Gastroesophageal sphincter (tissue), 4 donors: ENCODE data around the gene GIMAP8. TPM values are rescaled to one million over a fixed set of nuclear protein-coding genes. Genes with fewer than 3 reads are reported as not detected.
A peak's percentile ranks its signal among the peaks of the same experiment; 100 is the strongest.

Experiments used
- ATAC-seq: fragments of 150-250 bp; one replicate; pipeline ENCODE4 v1.9.1; 2016; ENCODE audit warnings: mild to moderate bottlenecking, moderate library complexity
- H3K27ac ChIP-seq, 4 donors: fragments of 200-600 bp; sonication (generic) in 3 of 4; 1 replicate in 3 of 4; 2 replicates in 1 of 4; pipeline ENCODE4 v1.5.1; 2016 to 2019
- H3K27me3 ChIP-seq: fragments of 200-600 bp; sonication (generic); one replicate; pipeline ENCODE4 v1.5.1; 2019
- H3K36me3 ChIP-seq, 2 donors: fragments of 200-600 bp; sonication (generic); one replicate each; pipeline ENCODE4 v1.5.1; 2019; ENCODE audit warnings: control low read depth in 1 of 2
- H3K4me1 ChIP-seq, 3 donors: fragments of 200-600 bp; sonication (generic); 1 replicate in 2 of 3; 2 replicates in 1 of 3; pipeline ENCODE4 v1.5.1; 2016 to 2019; ENCODE audit warnings: control low read depth in 2 of 3
- H3K4me3 ChIP-seq, 2 donors: fragments of 200-600 bp; sonication (generic); one replicate each; pipeline ENCODE4 v1.5.1; 2019; ENCODE audit warnings: mild to moderate bottlenecking in 1 of 2, moderate library complexity in 1 of 2
- H3K9me3 ChIP-seq, 3 donors: fragments of 200-600 bp; sonication (generic); one replicate each; pipeline ENCODE4 v1.5.1; 2017 to 2019; ENCODE audit warnings: control low read depth in 2 of 3
- EP300 ChIP-seq: sonication (generic); formaldehyde crosslinking; IDR thresholded peaks from one replicate; pipeline ENCODE4 v1.6.1; 2017; ENCODE audit warnings: antibody characterized with exemption, mild to moderate bottlenecking
- POLR2A ChIP-seq, 2 donors: fragments of 450-650 bp; IDR thresholded peaks; one replicate each; pipeline ENCODE4 v1.6.1; 2017; ENCODE audit warnings: antibody characterized with exemption in 2 of 2, mild to moderate bottlenecking in 2 of 2, moderate library complexity in 1 of 2
- POLR2AphosphoS5 ChIP-seq: sonication (generic); formaldehyde crosslinking; IDR thresholded peaks from one replicate; pipeline ENCODE4 v1.6.1; 2017; ENCODE audit warnings: antibody characterized with exemption
- WGBS, 2 donors: methylation state at CpG; one replicate each; pipeline ENCODE4 v1.1.5; 2018; ENCODE audit warnings: low coverage in 1 of 2; 5-methylcytosine and 5-hydroxymethylcytosine counted together
- total RNA-seq, 4 donors: library from RNA; depleted of rRNA; stranded (reverse); fragments of >200 nt; gene quantifications; one replicate each; pipeline ENCODE4 v1.1.0, GENCODE V29; 2016
- TF ChIP-seq, protein P1 (sequence below), 4 experiments: fragments of 200-600 bp in 2 of 4; fragments of 450-650 bp in 2 of 4; sonication (generic) in 1 of 4; IDR thresholded peaks; one replicate each; pipeline ENCODE4 v1.5.1; 2017 to 2019; ENCODE audit warnings: antibody characterized with exemption in 4 of 4, mild to moderate bottlenecking in 2 of 4, moderate library complexity in 2 of 4

GIMAP8 gene
- total RNA-seq, 4 donors from 2014 or later: 6.1 to 19.1 (median 12.5) TPM

DNA sequence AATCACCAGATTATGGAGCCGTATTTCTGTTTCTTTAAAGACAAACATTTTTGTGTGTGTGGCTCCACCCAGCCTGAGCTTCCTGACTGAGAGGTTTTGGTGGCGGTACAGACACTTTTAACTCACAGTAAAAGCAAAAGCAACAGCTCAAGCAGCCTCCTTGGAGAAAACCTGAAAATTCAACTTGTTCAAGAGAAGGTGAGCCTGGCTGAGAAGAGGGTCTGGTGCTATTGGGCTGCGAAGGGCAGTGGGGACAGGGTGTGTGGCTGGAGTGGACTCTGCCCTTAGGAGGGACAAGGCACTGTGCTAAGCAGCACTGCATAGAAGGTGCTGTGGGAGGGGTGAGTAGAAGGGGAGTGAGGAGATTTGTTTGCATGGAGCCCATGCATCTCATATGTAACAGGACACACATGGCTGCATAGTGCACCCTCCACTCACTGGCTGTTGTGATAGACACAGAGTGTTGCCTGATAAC lies 64.4 kb downstream of the GIMAP8 start, which contains the start of gene GIMAP7:
GIMAP7 (plus strand) TSS at position 125 of the 475 bp plus-strand sequence. CDS start 5,103 bp downstream, outside the sequence.
- no peak for ATAC-seq
- peak within 1 kb of the TSS; percentile 29 to 73 (median 61) for H3K27ac ChIP-seq

DNA sequence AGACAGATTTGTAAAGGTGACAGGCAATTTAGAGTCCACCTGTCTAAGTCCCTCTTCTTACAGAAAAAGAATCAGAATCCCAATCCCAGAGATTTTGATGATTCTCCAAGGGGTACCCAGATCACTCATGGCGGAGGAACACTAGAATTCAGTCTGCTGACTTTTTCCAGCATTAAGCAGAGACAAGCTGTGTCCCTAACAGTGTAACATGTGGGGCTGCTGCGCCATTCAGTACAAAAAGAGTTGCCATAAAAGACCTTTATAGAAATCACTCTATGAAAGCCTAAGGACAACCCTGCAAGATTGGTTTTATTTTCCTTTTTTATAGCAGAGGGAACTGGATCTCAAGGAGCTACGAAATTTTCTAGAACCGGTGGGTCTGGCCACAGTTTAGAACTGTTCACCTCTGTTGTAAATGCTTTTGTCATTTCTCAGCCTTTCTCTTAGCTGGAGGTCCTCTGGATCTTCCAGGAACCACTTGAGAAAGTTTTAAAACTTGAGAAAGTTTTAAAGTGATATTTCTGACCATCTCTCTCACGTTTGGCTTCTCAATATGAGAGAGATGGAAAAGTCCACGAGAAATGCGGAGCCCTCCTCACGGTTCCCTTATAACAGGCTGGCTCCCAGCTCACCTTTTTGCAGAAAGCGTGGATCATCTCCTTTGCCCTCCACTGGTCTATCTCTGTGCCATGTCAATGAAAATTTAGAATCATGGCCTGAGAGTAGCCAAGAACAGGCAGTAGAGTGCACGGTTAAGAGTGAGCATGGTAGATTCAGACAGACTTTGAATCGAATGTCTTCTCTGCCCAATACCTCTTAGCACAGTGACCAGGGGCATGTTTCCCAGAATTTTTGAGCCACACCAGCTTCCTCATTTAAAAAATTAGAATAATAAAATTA lies 65.1 kb downstream of the GIMAP8 start:
- Histone ChIP-seq H3K27ac (peak overlapping the region; percentile 29 to 73 (median 61)), H3K9me3 (peaks cover 0 to under 1% (median 0%) of the 10 kb centered on the region in 3 donors), H3K4me3 (peak overlapping the region; percentile 39 to 49), H3K27me3 (no peaks in the 10 kb centered on the region), H3K4me1 (no peaks in the 10 kb centered on the region), H3K36me3 (peaks cover 0 to 4% of the 10 kb centered on the region in 2 donors)
- no peak for ATAC-seq
- 49 to 66% methylated on average over 9 to 11 of the region's 11 CpGs for WGBS, 2 donors
- TF ChIP-seq POLR2A (IDR thresholded peaks at IDR 0.05): no peak
- no peak for TF ChIP-seq EP300
- TF ChIP-seq, protein P1, sequence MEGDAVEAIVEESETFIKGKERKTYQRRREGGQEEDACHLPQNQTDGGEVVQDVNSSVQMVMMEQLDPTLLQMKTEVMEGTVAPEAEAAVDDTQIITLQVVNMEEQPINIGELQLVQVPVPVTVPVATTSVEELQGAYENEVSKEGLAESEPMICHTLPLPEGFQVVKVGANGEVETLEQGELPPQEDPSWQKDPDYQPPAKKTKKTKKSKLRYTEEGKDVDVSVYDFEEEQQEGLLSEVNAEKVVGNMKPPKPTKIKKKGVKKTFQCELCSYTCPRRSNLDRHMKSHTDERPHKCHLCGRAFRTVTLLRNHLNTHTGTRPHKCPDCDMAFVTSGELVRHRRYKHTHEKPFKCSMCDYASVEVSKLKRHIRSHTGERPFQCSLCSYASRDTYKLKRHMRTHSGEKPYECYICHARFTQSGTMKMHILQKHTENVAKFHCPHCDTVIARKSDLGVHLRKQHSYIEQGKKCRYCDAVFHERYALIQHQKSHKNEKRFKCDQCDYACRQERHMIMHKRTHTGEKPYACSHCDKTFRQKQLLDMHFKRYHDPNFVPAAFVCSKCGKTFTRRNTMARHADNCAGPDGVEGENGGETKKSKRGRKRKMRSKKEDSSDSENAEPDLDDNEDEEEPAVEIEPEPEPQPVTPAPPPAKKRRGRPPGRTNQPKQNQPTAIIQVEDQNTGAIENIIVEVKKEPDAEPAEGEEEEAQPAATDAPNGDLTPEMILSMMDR (IDR thresholded peaks at IDR 0.05): no peak
- TF ChIP-seq POLR2AphosphoS5: no peak

More for the DNA sequence above, 64.4 kb downstream of the GIMAP8 start, which contains the start of gene GIMAP7:
- TF ChIP-seq POLR2A (IDR thresholded peaks at IDR 0.05) (peak in 1 of 2 donors; percentile 21), POLR2AphosphoS5 (no peak), EP300 (no peak)
- TF ChIP-seq, protein P1 (IDR thresholded peaks at IDR 0.05): no peak
- no peaks in the 10 kb centered on the region for H3K27me3 ChIP-seq
- peak within 1 kb of the TSS; percentile 39 to 49 for H3K4me3 ChIP-seq
- H3K9me3 ChIP-seq: peaks cover 0 to 6% (median 0%) of the 10 kb centered on the region in 3 donors
- 42 to 61% methylated on average over 2 to 3 of the region's 3 CpGs for WGBS, 2 donors
- no peaks in the 10 kb centered on the region for H3K4me1 ChIP-seq
- H3K36me3 ChIP-seq: no peaks in the 10 kb centered on the region

DNA sequence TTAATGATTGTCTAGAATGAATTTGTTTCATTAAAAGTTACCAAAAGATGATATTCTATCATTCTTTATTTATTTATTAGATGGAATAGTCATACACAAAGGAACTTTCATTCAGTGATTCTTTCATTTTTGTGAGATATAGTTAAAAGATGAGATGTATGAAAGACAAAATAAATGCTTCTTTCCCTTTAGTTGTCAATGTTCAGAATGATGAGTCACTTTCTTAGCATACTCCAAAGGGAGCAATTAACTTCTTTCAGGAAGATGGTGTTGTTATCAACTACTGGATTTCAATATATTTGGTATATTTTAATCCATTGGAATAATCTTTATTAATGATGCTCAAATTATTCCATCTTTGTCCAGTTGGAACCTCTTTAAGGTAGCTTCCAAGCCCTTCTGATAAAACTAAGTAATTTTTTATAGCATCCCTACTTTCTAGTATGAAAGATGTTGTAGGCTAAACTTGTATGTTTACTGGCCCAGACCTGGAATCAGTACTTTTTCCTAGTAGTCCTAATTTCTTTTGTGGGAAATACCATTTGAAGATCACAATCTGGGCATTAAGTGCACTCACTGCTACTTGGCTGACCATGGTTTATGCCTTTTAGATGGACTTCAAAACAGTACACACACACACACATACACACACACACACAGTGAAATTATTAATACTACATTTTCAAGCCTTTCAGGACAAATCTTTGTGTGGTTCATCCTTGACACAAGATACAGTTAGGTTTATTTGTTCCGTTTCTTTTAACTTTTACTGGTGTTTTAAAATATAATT lies 66.7 kb downstream of the GIMAP8 start:
- H3K4me3 ChIP-seq: peak overlapping the region; percentile 39 to 49
- no peak for ATAC-seq
- H3K27ac ChIP-seq: peak overlapping the region in 2 of 4 donors; percentile 50 to 73
- peaks cover 0 to 4% of the 10 kb centered on the region in 2 donors for H3K36me3 ChIP-seq
- TF ChIP-seq, protein P1 (IDR thresholded peaks at IDR 0.05): no peak
- no peak for TF ChIP-seq EP300
- TF ChIP-seq POLR2A (IDR thresholded peaks at IDR 0.05): no peak
- no peak for TF ChIP-seq POLR2AphosphoS5
- 57 to 58% methylated on average over 1 of the region's 1 CpG for WGBS, 2 donors
- no peaks in the 10 kb centered on the region for H3K27me3 ChIP-seq
- no peaks in the 10 kb centered on the region for H3K4me1 ChIP-seq
- H3K9me3 ChIP-seq: no peaks in the 10 kb centered on the region

DNA sequence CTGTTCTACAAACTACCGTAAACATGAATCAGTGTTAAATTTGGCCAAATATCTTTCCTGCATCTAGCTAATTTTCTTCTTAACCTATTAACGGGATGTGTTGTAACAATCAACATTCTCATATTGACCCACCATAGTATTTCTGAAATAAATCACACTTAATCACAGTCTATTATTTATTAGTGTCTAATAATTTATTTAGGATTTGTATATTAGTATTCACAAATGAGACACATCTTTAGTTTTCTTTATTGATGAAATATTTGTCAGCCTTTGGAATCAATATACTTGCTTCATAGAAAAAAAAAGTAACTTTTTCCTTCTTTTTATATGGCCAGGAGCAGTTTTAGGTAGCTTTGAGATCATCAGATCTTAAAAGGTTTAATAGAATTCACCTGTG lies 68.9 kb downstream of the GIMAP8 start:
- peak overlapping the region in 2 of 4 donors; percentile 28 to 73 for H3K27ac ChIP-seq
- no peak for ATAC-seq

More for the DNA sequence above, 68.9 kb downstream of the GIMAP8 start:
- H3K9me3 ChIP-seq: no peaks in the 10 kb centered on the region
- no peaks in the 10 kb centered on the region for H3K4me1 ChIP-seq
- no peaks in the 10 kb centered on the region for H3K27me3 ChIP-seq
- H3K4me3 ChIP-seq: peak overlapping the region in 1 of 2 donors; percentile 49
- H3K36me3 ChIP-seq: peaks cover 0 to 4% of the 10 kb centered on the region in 2 donors
- TF ChIP-seq POLR2A (IDR thresholded peaks at IDR 0.05) (no peak), EP300 (no peak), POLR2AphosphoS5 (no peak)
- TF ChIP-seq, protein P1 (IDR thresholded peaks at IDR 0.05): no peak
- 86 to 88% methylated on average over 2 of the region's 2 CpGs for WGBS, 2 donors
